ENCODE data around the gene RIT2. TPM values are rescaled to one million over a fixed set of nuclear protein-coding genes. Genes with fewer than 3 reads are reported as not detected.

RIT2 gene
- total RNA-seq (not detected), polyA plus RNA-seq (ENCODE audit: insufficient read depth, low read depth, low replicate concordance) (0.82 TPM)
- long read RNA-seq, donor 1 = 0 reads
- long read RNA-seq, donor 2 = 0 reads

- Histone ChIP-seq H3K4me3 (no peak within 1 kb of the TSS), H3K9me3 (no peaks in the 10 kb centered on the region), H3K27me3 (no peaks in the 10 kb centered on the region), H3K27ac (no peak within 1 kb of the TSS), H3K4me1 (no peaks in the 10 kb centered on the region), H3K36me3 (ENCODE audit: low read depth, missing control alignments) (no peaks in the 10 kb centered on the region)
- 41 to 51% methylated on average over 18 of the region's 18 CpGs for WGBS, 2 donors
- TF ChIP-seq POLR2A (IDR thresholded peaks at IDR 0.05) = no peak
- TF ChIP-seq CTCF (IDR thresholded peaks at IDR 0.05) = no peak
- no peak for DNase-seq
- intact Hi-C loops (cut with DNase I; ENCODE audit: low total_unique reads) = no loop called here
Measured at GRCh38 chr18:43115076-43115921, at the start of gene RIT2. Gene RIT2, minus strand, starts transcription at chr18:43115685.

DNA sequence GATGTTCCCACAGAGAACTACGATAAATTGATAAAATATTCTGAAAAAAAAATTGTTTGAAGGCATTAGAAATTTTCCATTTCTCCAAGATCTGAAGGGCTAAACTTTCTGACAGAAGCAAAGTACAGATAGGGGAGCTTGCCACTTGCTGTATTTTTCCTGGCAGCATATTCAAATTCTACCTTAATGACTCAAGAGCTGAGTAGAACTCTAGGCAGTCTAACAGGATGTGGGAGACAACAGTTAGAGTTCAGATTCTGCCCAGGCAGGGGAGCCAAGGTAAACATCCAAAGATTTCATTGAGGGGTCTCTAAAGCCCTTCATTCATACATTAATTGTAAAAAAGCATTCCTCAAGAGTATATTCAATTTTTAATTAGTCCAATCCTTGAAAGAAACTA lies 46.0 kb upstream of the RIT2 start:
- TF ChIP-seq CTCF (IDR thresholded peaks at IDR 0.05) (no peak), POLR2A (IDR thresholded peaks at IDR 0.05) (no peak)
- H3K4me3 ChIP-seq = no peak overlapping the region
- WGBS, 2 donors = 74 to 89% methylated on average over 1 of the region's 1 CpG
- no peaks in the 10 kb centered on the region for H3K27me3 ChIP-seq
- H3K36me3 ChIP-seq (ENCODE audit: low read depth, missing control alignments) = no peaks in the 10 kb centered on the region
- no peak overlapping the region for H3K27ac ChIP-seq
- H3K4me1 ChIP-seq = no peaks in the 10 kb centered on the region
- intact Hi-C loops (cut with DNase I; ENCODE audit: low total_unique reads) = no loop called here
- H3K9me3 ChIP-seq = no peaks in the 10 kb centered on the region
- no peak for DNase-seq

- intact Hi-C loops (cut with DNase I; ENCODE audit: low total_unique reads) = no loop called here
- no peak for DNase-seq
Measured at GRCh38 chr18:43160509-43160908, 45.0 kb upstream of the RIT2 start.

GRCh38 chr18:43159926-43160325 lies 44.4 kb upstream of the RIT2 start:
- DNase-seq = no peak
- no peaks in the 10 kb centered on the region for H3K36me3 ChIP-seq (ENCODE audit: low read depth, missing control alignments)
- no peaks in the 10 kb centered on the region for H3K27me3 ChIP-seq
- no peak overlapping the region for H3K27ac ChIP-seq
- no peak for TF ChIP-seq POLR2A (IDR thresholded peaks at IDR 0.05)
- H3K9me3 ChIP-seq = no peaks in the 10 kb centered on the region
- intact Hi-C loops (cut with DNase I; ENCODE audit: low total_unique reads) = no loop called here
- no peaks in the 10 kb centered on the region for H3K4me1 ChIP-seq
- no peak overlapping the region for H3K4me3 ChIP-seq

More at GRCh38 chr18:43160509-43160908, 45.0 kb upstream of the RIT2 start:
- Histone ChIP-seq H3K4me3 (no peak overlapping the region), H3K9me3 (no peaks in the 10 kb centered on the region), H3K27me3 (no peaks in the 10 kb centered on the region), H3K4me1 (no peaks in the 10 kb centered on the region), H3K27ac (no peak overlapping the region), H3K36me3 (ENCODE audit: low read depth, missing control alignments) (no peaks in the 10 kb centered on the region)
- TF ChIP-seq CTCF (IDR thresholded peaks at IDR 0.05) (no peak), POLR2A (IDR thresholded peaks at IDR 0.05) (no peak)
- WGBS, 2 donors = 70 to 77% methylated on average over 1 of the region's 1 CpG

DNA sequence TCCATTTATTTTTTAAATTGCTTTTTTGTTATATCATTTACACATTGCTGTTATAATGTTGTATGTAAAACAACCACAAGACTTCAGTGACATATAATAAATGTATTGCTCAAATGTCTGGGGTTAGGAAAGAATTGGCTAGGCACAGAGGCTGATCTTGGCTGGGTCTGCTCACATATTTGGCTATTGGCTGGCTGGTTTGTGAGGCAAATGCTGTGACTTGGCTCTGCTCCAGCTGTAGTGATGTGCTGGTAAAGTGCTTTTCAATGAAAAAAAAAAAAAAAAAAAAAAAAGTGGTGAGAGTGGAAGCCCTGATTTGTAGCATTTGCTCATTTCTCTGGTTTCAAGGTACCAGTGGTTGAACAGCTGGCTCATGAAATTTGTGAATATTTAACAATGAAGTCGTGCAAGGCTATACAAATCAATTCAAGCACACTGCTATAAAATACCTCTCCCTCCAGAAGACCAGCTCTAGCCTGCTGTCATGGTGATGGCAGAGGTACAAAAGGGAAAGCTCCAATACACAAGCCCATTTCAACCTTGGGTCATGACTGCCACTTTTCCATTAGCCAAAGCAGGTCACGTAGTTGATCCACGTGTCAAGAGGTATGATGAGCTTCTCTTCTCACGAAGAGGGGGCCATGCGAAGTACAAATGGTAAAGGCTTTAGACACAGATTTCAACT lies 43.7 kb upstream of the RIT2 start:
- DNase-seq = no peak
- no peaks in the 10 kb centered on the region for H3K9me3 ChIP-seq
- TF ChIP-seq CTCF (IDR thresholded peaks at IDR 0.05) (no peak), POLR2A (IDR thresholded peaks at IDR 0.05) (no peak)
- no peak overlapping the region for H3K4me3 ChIP-seq
- intact Hi-C loops (cut with DNase I; ENCODE audit: low total_unique reads) = no loop called here
- H3K27ac ChIP-seq = no peak overlapping the region
- H3K4me1 ChIP-seq = no peaks in the 10 kb centered on the region
- no peaks in the 10 kb centered on the region for H3K27me3 ChIP-seq
- no peaks in the 10 kb centered on the region for H3K36me3 ChIP-seq (ENCODE audit: low read depth, missing control alignments)
- 90 to 96% methylated on average over 5 of the region's 5 CpGs for WGBS, 2 donors
